GM21528 (cell line): Measurements from ENCODE around the gene RHD.
"Not testable (repeated sequence)": the region's sequence is repeated elsewhere in the genome, so short reads cannot be mapped to it uniquely, and the experiment has no call there.

Source experiments
- ATAC-seq: cut with Tn5 transposase; IDR thresholded peaks from one replicate; pipeline ENCODE4 v1.9.1; 2021; ENCODE audit warnings: mild to moderate bottlenecking, moderate library complexity; ENCODE audit not compliant: unreplicated experiment, low FRiP score

Gene RHD

DNA sequence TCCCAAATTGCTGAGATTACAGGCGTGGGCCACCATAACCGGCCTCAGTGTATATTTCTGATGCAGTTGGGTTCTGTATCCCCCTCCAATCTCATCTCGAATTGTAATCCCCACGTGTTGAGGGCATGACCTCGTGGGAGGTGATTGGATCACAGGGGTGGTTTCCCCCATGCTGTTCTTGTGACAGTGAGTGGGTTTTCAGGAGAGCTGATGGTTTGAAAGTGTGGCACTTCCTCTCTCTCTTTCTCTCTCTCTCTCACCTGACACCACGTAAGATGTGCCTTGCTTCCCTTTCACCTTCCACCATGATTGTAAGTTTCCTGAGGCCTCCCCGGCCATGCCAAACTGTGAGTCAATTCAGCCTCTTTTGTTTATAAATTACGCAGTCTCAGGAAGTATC is 24.2 kb downstream of the RHD start:
- not testable (repeated sequence) for ATAC-seq

DNA sequence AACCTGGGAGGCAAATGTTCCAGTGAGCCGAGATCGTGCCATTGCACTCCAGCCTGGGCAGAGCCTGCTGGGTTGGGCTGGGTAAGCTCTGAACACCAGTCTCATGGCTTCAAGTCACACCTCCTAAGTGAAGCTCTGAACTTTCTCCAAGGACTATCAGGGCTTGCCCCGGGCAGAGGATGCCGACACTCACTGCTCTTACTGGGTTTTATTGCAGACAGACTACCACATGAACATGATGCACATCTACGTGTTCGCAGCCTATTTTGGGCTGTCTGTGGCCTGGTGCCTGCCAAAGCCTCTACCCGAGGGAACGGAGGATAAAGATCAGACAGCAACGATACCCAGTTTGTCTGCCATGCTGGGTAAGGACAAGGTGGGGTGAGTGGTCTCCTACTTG is 28.4 kb downstream of the RHD start:
- ATAC-seq: not testable (repeated sequence)

DNA sequence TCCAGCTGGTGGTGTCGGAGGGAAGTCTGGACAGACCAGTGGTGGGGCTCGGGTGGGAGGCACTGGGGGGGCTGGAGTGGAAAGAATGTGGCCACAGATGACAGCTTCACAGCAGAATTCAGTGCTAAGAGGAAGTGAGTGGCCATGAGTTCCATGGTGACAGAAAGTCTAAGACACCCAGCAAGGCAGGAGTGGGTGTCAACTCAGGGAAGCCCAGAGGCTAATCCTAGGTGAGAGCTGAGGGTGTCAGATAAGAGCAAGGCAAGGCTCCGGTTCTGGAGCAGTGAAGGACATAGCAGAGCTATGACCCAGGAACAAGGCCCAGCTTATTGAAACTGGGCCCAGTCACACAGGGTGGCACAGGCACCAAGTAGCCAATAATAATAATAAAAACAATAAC is 30.0 kb downstream of the RHD start:
- not testable (repeated sequence) for ATAC-seq

DNA sequence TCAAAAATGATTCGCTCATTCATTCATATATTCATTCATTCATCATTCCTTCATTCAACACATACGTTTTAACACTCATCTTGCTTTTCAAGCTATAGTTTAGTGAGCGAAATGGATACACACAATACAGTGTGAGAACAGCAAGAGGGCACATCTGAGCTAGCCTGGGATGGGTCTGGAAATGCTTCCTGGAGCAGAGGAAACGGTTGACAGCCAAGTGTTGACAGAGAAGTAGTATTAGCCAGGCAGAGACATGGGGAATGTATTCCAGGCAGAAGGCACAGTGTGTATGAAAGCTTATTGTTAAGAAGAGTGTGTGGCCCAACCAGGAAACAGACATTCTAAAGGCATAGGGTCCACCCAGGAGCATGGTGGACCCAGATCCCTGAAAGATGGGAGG is 32.6 kb downstream of the RHD start:
- not testable (repeated sequence) for ATAC-seq

DNA sequence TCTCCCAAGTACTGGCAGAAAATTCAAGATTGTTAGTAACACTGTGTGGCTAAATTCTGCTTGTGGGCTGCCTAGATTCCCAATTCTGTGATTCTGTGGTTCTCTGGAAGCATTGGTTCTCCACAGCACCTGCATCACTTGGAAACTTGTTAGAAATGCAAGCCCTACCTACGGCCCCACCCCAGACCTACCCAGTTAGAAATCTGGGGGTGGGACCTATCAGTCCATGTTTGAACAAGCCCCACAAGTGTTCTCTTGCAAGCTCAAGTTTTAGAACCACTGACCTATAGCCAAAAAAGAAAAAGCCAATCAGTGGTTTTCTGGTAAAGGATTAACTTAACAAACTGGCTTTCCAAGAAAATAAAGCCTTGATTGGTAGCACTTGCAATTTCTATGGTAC is 35.9 kb downstream of the RHD start:
- not testable (repeated sequence) for ATAC-seq

DNA sequence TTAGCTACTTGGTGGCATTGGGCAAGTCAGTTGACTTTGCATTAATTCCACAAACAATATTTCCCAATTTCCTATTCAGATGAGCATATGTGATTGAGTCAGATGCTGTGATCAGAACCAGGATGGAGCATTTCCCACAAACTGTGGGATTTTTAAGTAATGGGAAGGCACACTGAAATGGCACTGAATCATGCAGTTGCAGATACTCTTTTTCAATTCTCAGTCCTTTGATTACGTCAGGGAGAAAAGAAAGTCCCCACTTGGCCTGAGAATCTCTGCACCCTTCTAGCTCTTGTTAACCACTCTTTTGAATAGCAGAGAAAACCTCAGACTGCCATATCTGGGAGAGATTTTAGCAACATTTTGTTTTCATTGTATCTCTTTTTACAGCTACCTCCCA is 36.8 kb downstream of the RHD start:
- not testable (repeated sequence) for ATAC-seq

DNA sequence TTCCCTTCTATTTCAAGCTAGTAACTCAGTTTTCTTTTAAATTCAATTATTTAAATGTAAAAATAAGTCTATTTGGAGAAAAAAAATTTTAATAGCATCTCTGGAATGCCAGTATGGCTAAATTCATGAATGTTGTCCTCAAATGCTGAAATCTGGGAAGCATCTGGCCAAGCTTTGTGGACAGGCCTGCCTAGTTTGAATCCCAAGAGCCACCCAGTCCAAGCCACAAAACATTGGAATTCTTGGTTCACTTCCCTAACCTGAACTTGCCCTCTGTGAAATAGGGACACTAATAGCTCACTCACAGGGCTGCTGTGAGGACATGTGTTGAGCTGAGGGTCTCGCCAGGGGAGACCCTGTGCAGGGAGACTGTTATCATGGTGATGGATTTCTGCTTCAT is 37.2 kb downstream of the RHD start:
- not testable (repeated sequence) for ATAC-seq

DNA sequence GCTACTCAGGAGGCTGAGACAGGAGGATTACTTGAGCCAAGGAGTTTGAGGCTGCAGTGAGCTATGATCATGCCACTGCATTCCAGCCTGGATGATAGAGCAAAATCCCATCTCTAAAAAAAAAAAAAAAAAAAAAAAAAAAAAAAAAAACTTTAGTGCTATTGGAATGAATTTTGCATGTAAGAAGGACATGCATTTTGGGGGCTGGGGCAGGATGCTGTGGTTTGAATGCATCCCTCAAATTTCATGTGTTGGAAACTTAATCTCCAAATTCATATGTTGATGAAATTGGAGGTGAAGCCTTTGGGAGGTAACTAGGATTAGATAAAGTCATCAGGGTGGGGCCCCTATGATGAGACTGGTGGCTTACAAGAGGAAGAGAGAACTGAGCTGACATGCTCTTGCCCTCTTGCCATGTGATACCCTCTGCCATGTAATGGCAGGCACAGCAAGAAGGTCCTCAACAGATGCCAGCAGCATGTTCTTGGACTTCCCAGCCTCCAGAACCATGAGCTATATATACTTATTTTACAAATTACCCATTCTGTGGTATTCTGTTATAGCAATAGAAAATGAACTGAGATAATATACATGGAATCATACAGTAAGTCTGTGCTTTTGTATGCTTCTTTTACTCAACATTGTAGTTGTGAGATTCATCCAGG is 40.6 kb downstream of the RHD start:
- ATAC-seq: not testable (repeated sequence)

DNA sequence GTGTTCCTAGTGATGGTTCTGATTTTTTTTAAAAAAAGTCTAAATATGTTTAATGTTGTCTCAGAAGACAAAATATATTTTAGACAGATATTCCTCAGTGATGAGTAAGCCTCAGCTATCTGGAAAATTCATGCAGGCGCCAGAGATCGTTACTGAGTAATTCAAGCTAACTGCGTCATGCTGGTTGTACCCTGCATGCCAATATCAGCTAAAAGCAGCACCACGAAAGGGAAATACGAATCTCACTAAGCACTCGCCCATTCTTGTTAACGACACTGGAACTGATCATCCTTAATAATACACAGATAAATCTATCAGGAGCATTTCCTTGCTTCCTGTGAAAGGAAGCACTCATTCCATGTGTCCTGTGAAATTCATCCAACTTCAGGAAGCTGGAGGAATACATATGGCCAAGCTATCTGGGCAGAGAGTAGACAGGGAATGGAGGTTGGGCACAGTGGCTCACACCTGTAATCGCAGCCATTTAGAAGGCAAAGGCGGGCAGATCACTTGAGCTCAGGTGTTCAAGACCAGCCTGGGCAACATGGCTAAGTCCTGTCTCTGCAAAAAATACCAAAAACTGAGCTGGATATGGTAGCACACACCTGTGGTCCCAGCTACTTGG is 48.1 kb downstream of the RHD start:
- not testable (repeated sequence) for ATAC-seq

DNA sequence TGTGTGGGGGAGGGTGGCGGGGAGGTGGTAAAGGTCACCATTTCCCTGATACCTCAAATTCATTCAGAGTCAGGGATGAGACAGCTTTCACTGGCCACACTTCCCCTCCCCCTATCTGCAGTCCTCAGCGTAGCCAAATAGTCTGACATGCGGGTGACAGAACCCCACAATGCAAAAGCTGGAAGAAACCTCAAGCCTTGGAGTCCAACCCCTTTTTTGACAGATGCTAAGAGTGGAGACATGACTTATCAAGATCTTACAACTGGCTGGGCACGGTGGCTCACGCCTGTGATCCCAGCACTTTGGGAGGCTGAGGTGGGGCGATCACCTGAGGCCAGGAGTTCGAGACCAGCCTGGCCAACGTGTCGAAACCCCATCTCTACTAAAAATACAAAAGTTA is 49.8 kb downstream of the RHD start:
- ATAC-seq: not testable (repeated sequence)

DNA sequence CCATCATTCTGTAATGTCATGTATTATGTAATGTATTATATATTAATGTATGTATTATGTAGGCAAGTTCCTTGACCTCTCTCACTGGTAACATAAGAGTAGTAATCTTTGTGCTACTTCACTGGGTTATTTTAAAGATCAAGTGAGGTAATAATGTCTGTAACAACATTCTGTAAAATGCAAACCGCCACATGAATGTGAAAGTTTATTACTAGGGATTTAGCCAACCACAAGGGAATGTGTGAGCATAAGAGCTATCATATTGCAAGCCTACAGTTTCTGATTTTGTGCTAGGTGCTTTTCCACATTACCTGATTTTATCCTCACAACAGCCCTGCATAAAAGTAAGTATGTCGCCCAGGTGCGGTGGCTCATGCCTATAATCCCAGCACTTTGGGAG is 52.1 kb downstream of the RHD start:
- ATAC-seq: not testable (repeated sequence)

DNA sequence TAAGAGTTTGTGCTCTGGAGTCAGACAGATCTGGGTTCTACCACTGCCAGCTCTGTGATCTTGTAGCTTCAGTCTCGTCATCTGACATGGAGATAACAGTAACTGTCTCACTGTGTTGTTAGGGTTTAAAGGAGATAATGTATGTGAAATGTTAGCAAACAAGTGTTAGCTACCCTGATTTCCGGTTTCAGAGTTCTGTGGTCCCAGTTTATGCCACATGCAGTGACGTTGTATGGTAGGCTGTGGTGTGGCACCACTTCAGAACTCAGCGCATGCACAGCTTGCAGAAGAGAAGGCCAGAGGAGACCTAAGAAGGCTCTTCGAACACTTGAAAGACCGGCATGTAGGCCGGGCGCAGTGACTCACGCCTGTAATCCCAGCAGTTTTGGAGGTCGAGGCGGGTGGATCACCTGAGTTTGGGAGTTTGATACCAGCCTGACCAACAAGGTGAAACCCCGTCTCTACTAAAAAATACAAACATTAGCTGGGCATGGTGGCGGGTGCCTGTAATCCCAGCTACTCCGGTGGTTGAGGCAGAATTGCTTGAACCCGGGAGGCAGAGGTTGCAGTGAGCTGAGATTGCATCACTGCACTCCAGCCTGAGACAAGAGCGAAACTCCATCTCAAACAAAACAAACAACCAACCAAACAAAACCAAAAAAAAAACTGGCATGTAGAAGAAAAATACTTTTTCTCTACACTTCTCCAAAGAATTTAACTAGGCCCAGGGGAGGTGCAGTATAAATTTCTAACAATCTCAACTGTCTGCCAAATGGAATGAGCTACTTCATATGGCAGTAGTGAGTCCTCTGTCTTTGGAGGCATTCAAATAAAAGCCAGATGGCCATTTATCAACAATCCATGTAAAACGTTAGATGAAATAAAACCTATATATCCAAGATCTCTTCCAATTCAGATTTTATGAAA is 55.8 kb downstream of the RHD start:
- ATAC-seq: not testable (repeated sequence)

DNA sequence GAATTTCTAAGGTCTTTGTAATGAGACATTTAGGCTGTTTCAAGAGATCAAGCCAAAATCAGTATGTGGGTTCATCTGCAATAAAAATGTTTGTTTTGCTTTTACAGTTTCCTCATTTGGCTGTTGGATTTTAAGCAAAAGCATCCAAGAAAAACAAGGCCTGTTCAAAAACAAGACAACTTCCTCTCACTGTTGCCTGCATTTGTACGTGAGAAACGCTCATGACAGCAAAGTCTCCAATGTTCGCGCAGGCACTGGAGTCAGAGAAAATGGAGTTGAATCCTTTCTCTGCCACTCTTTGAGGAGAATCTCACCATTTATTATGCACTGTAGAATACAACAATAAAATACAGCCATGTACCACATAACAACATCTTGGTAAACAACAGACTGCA is 56.5 kb downstream of the RHD start:
- not testable (repeated sequence) for ATAC-seq

DNA sequence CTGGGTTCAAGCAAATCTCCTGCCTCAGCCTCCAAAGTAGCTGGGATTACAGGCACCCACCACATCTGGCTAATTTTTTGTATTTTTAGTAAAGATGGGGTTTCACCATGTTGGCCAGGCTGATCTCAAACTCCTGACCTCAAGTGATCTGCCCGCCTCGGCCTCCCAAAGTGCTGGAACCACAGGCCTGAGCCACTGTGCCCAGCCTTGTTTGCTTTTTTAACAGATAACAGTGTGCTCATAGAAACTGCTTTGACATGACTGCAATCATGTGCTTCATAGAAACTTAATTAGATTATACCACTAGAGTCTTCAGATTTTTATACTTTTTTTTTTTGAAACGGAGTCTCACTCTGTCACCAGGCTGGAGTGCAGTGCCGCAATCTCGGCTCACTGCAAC is 57.0 kb downstream of the RHD start:
- ATAC-seq: not testable (repeated sequence)

DNA sequence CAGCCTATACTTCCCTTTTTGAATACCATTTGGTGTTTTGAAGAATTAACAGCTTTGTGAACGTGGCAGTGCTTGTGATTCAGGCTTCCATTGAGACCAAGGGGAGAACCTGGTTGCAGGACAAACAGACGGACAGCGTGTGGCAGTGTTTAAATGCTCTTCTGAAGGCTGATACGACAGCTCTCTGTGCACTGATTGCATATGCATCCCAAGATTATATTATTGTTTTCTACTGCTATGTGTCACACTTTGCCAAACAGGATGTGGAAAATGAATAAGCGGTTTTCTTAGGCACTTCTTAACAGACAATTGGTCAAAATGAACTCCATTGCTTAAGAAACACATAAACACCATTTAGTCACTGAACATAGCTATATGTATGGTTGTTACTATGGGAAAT is 57.6 kb downstream of the RHD start:
- not testable (repeated sequence) for ATAC-seq

DNA sequence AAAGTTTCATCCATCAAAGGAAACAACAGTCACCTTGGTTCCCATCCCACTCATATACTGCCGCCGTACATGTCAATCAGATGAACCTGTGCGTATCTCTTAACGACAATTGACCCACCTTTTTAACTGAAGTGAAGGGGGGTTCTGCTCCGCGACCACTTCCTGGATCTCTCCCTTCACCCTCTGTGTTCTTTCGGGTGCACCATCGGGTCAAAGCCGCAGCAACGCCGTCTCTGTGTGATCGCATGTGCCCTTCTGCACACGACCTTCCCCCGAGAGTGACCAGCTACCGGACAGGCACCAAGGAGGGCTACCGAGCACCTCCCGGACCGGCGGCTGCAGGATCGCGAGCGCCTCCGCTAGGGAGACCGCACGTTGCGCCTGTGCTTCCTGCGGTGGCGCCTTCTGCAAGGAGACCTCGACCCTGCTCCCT is 64.6 kb downstream of the RHD start:
- ATAC-seq: peak; percentile 26

DNA sequence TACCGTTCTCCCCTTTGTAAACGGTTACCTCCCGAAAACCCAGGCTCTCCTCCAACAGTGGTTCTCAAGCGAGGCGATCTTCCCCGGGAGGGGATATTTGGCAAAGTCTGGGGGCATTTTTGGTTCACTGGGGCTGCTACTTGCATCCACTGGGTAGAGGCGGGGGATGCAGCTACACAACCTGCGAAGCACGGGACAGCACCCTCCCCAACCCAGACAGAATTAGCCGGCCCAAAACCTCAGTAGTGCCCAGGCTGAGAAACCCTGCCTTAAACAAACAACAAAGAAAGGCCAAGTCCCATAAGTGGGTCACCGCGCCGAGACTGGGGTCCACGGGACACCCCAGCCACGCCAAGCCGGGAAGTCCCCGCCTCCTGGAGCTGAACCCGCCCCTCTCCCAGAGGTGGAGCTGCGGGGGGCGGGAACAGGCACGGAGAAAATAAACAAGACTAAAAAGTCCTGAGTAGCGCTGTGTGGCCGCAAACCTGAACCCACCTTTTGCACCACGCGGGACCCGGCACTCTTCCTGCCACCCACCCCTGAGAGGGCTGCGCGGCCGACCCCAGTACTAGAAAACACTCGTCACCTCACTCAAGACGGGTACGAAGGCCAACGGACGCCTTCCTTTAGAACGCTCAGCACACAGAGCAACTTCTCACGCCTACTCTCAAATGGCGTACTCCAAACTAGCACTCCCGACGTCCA is 65.3 kb downstream of the RHD start:
- ATAC-seq: peak; percentile 38

DNA sequence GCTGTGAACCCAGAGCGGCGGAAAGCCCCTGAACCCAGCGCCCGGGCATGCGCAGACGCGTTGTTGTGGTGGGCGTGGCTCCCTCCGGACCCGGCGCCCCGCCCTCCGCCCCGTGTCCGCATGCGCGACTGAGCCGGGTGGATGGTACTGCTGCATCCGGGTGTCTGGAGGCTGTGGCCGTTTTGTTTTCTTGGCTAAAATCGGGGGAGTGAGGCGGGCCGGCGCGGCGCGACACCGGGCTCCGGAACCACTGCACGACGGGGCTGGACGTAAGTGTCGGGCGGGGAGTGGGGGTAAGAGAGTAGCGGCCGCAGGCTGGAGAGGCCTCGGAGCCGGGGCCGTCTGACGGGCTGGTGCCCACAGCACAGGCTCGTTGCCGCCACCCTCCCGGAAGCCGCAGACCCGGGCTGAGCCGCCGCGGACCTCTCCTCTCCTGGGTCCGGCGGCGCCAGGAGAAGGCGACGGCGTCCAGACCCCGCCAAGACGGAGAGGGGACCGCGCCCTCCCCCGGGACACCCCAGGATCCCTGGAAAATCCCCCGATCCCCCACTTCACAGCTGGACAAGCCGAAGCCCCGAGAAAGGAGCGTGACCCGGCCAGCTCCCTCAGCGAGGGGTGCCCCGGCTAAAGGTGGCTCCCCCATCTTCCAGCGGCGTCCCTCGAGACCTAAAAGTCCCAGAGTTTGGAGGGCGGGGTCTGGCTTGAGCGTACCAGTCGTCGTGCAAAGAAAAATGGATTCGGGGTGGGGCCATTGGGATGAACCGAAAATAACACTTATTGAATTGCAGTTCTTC is 66.1 kb downstream of the RHD start, which contains the start of gene TMEM50A:
TMEM50A (plus strand) TSS at position 147 of the 794 bp plus-strand sequence. CDS start 2,153 bp downstream, outside the sequence.
- peak; percentile 78 for ATAC-seq

DNA sequence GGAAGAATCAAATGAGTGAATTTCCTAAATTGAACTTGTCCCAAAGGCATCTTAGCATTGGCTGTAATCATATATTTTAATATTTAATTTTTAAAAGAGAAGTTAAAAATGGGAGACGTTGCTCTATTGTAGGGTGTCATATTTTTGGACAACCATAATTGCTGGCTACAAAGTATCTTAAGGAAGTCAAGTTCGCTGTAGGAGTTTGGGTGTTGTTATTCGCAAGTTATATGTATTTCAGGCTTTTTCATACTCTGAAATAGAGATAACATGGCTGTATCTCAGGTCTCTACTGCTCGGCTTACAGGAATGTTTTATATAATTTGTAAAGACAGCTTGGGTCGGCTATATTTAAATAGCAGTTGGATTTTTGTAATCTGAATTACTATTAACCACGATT is 66.7 kb downstream of the RHD start:
- no peak for ATAC-seq

DNA sequence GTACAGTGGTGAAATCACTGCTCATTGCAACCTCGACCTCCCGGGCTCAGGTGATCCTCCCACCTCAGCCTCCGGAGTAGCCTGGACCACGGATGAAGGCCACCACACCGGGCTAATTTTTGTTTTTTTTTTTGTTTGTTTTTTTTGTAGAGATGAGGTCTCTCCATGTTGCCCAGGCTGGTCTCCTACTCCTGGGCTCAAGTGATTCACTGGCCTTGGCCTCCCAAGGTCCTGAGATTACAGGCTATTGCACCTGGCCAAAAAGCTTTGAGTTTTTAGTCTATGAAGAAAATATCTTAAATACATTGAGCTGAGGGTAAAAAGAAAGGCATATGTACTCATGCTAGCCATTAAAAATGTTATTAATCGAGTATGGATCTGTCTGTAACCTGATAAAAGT is 69.4 kb downstream of the RHD start:
- ATAC-seq: no peak
